Prostate gland (tissue), 2 donors: ENCODE data around the gene CELA3A.
"Not testable (repeated sequence)": the region's sequence is repeated elsewhere in the genome, so short reads cannot be mapped to it uniquely, and the experiment has no call there.

Source experiments
- POLR2A ChIP-seq: fragments of 450-650 bp; IDR thresholded peaks from one replicate; pipeline ENCODE4 v1.6.1; 2016; ENCODE audit warnings: antibody characterized with exemption, mild to moderate bottlenecking
- POLR2AphosphoS5 ChIP-seq: sonication (generic); formaldehyde crosslinking; IDR thresholded peaks from one replicate; pipeline ENCODE4 v1.6.1; 2017; ENCODE audit warnings: antibody characterized with exemption
- TF ChIP-seq, protein P1 (sequence below), 4 experiments: fragments of 200-600 bp in 2 of 4; fragments of 450-650 bp in 2 of 4; sonication (generic) in 2 of 4; IDR thresholded peaks; 1 replicate in 3 of 4; 2 replicates in 1 of 4; pipeline ENCODE4 v1.5.1; 2016 to 2019; ENCODE audit warnings: antibody characterized with exemption in 4 of 4, mild to moderate bottlenecking in 2 of 4, moderate library complexity in 2 of 4

DNA sequence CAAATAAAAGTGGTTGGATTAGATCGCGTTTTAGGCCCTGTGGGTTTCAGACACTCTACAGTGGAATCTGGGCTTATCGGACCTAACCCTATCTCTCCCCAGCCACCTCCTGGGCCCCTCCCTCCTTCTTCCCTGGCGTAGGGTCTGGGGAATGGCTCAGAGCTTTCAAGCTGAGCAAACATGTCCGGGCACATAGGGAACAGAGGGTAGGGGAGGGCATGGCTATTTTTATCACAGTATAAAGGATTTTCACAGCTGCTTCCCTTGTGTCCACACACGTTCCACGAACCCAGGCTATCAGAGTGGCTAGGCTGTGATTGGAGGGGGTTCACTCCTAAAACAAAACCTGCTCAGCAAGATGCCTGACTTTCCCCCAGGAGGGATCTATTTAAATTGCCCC is 1.8 kb upstream of the CELA3A start:
- TF ChIP-seq, protein P1, sequence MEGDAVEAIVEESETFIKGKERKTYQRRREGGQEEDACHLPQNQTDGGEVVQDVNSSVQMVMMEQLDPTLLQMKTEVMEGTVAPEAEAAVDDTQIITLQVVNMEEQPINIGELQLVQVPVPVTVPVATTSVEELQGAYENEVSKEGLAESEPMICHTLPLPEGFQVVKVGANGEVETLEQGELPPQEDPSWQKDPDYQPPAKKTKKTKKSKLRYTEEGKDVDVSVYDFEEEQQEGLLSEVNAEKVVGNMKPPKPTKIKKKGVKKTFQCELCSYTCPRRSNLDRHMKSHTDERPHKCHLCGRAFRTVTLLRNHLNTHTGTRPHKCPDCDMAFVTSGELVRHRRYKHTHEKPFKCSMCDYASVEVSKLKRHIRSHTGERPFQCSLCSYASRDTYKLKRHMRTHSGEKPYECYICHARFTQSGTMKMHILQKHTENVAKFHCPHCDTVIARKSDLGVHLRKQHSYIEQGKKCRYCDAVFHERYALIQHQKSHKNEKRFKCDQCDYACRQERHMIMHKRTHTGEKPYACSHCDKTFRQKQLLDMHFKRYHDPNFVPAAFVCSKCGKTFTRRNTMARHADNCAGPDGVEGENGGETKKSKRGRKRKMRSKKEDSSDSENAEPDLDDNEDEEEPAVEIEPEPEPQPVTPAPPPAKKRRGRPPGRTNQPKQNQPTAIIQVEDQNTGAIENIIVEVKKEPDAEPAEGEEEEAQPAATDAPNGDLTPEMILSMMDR (IDR thresholded peaks at IDR 0.05), result not testable (repeated sequence)
- peak; percentile 27 for TF ChIP-seq POLR2AphosphoS5
- TF ChIP-seq POLR2A, result not testable (repeated sequence)
